GM12891 (cell line): ENCODE measurements around the gene NBEA.

Experiments used
- DNase-seq: peaks from one replicate; pipeline ENCODE4 v3.0.0; 2011; ENCODE audit warnings: low spot score; ENCODE audit not compliant: insufficient read length
- FAIRE-seq: peaks from 2 replicates; lab custom pipeline; 2011; peaks lifted over from hg19 to GRCh38; lab: Jason Lieb, UNC
- PAX5 ChIP-seq: IDR thresholded peaks from 2 replicates; pipeline ENCODE4 v1.6.1; 2011; ENCODE audit warnings: low read length, moderate library complexity, mild to moderate bottlenecking; ENCODE audit not compliant: insufficient read depth, severe bottlenecking
- POLR2A ChIP-seq: IDR thresholded peaks from 2 replicates; pipeline ENCODE4 v1.6.1; 2011; ENCODE audit warnings: low read depth, low read length, control low read depth
- POLR2AphosphoS5 ChIP-seq: IDR thresholded peaks from 2 replicates; pipeline ENCODE4 v1.6.1; 2011; ENCODE audit warnings: low read depth, low read length, control low read depth
- POU2F2 ChIP-seq: IDR thresholded peaks from 2 replicates; pipeline ENCODE4 v1.6.1; 2011; ENCODE audit warnings: low read depth, mild to moderate bottlenecking, control low read depth, low read length, moderate library complexity
- SPI1 ChIP-seq: IDR thresholded peaks from 2 replicates; pipeline ENCODE4 v1.6.1; 2011; ENCODE audit warnings: low read depth, low read length, control low read depth
- TAF1 ChIP-seq: IDR thresholded peaks from 2 replicates; pipeline ENCODE4 v1.6.1; 2011; ENCODE audit warnings: low read depth, low read length, control low read depth

Gene NBEA

DNA sequence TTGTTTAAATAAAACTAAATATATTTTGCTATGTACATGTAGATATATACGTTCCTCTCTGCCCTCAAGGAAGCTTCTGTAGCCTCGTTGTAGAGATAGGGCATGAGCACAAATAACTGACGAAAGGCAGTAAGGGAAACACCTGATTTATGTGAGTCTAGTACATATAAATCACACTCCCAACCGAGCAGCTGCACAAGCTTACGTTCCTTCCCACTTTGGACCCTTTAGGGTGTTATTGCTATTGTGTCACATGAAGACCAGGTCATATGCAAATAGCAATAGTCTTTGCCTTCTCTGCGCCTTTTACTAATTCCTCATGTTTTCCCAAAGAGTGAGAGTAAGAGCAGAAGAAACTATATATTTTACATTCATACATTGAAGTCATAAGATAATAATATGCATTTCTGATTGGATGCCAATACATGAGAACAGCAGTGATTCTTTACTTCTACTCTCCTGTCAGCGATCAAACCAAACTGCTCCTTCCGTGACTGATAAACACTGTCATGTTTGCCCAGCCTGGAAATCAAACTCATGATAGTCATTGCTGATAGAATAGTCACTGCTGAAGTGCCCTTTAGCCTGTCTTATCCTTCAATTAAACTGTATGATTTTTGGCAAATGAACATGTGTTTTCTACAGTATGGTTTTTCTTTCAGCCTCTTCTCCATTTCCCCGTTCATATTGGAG is 661.7 kb downstream of the NBEA start:
- DNase-seq (no peak), FAIRE-seq (no peak)
- no peak for TF ChIP-seq PAX5
- TF ChIP-seq TAF1, result no peak
- no peak for TF ChIP-seq SPI1
- TF ChIP-seq POU2F2, result no peak
- TF ChIP-seq POLR2A, result no peak
- no peak for TF ChIP-seq POLR2AphosphoS5

DNA sequence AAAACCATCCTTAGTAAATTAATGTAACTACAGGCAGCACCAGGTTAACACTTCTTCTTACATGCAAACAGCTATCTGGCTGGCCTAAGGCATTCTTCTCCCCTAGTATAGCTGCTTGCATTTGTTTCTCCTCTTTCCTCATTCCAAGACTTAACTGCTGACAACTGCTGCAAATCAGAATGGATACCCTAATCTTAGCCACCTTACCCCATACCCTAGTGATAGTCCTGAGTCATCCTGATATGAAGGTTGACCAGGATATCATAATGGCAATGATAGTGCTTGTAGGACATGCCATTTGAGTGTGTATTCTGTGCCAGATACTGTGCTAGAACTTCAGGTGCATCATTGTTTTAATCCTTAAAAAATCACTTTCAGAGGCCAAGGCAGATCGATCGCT is 672.6 kb downstream of the NBEA start:
- TF ChIP-seq POU2F2, result no peak
- TF ChIP-seq POLR2AphosphoS5, result no peak
- TF ChIP-seq SPI1, result no peak
- DNase-seq (no peak), FAIRE-seq (no peak)

DNA sequence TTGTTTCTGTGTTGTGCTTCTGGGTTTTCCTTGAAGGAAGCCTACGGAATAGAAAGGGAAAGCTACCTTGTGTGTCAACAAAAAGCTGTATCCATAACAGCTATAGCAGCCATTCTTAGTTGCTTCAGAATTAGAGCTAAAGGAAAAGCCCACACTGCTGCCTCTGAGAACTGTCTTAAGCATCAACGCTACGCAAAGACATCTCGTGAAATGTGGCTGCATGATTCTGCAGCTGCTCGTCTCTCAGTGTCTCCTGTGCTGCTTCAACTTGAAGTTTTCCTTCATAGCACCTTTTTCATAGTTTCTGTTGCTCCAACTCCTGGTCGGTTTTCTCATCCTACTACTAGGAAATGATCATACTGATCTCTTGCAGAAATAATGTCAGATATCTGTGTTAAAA is 675.4 kb downstream of the NBEA start:
- FAIRE-seq, result no peak

DNA sequence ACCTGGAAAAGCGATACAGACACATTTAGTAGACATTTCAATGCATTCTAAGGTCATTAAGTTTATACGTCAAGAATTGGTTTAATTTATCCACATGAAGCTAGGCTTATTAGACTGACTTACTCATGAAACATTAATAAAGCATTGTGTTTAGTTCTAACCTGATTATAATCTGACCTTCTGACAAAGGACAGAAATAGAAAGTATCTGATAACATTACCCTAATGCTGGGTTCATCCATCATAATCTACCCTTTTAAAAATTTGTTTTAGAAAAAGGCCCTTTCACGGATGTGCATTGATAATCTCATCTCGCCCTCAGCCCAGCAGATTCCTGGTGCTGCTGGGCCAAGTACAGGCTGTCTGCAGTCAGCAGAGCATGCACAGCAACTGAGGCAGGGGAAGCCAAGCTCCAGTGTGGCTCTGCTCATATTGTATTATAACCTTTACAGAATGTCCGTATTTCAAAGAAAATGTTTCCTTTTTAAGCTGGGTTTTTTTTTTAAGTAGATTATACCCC is 676.6 kb downstream of the NBEA start:
- DNase-seq (no peak), FAIRE-seq (no peak)
- TF ChIP-seq SPI1 (no peak), PAX5 (no peak), POU2F2 (no peak), POLR2A (no peak), TAF1 (no peak), POLR2AphosphoS5 (no peak)

More for the DNA sequence above, 675.4 kb downstream of the NBEA start:
- no peak for TF ChIP-seq SPI1
- TF ChIP-seq TAF1, result no peak
- no peak for TF ChIP-seq POLR2A
- TF ChIP-seq POLR2AphosphoS5, result no peak
- TF ChIP-seq PAX5, result no peak
- no peak for TF ChIP-seq POU2F2
- DNase-seq, result no peak

DNA sequence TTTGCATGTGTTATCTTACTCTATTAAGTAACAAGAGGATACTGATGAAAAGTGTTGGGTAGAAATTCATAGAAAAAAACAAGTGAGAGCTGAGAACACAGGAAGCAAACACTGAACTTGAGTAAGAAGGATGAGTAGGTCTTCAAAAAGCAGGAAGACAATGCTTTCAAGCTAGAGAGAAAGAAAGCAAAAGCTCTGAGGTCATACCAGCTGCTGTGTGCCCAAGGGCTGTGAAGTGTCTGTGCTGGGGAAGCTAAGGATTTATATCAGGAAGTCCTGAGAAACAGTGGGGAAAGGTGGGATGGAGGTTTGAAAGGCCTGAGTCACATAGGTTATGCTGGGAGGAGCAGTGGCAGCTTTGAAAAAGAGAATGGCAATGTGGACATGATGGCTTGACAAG is 679.9 kb downstream of the NBEA start:
- TF ChIP-seq SPI1 (no peak), POLR2A (no peak), TAF1 (no peak), POU2F2 (no peak), POLR2AphosphoS5 (no peak), PAX5 (no peak)
- DNase-seq, result no peak
- FAIRE-seq, result no peak

DNA sequence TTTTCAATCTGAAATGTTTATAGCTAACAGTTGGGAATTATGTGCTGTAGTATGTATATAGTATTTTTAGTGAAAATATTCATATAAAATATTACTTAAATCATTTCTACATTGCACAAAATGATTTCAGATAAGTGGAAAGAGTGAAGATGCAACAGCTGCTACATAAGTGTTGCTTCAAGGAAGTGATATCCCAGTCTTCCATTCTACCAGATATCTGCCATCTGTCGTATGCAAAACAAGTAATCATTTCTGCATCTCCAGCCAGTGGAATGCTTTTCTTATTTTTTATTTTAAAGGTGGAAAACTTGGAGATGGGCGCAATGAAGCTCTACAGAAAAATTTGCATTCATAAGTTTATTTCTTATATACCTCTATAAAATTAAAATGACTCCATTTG is 687.0 kb downstream of the NBEA start:
- no peak for FAIRE-seq
- TF ChIP-seq POLR2A (no peak), POU2F2 (no peak), TAF1 (no peak), POLR2AphosphoS5 (no peak), SPI1 (no peak), PAX5 (no peak)
- DNase-seq, result no peak

DNA sequence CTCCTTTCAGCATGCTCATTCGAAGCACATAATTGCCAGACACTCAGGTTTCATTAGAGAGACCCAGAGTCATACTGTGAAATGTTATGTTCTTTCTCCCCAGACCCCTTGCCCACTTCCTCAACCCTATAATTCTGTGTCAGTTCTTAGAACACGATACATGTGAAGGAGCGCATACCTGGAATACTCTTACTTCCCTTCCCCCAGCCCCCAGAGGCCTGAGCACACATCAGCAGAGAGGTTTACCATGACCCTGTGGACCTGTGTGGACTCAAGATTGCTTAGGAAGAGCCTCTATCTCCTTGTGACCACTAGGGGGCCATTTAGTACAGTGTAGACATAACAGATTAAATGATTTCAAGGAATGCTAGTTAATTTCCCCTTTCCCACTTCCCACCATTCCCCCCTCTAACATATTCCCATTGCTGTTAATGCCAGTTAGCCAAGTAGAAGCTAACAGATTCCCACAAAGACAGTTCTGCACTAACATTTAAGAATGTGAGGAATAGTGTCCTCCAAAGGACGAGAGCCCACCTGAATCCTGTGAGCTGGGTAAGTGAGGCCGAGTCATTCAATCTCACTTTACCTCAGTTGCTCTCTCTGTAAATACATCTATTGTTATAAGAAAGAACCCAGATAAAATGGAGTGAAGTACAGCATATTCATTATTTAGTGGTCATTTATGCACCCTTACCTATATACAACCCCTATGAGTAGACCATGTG is 688.6 kb downstream of the NBEA start:
- no peak for TF ChIP-seq POLR2A
- TF ChIP-seq PAX5, result no peak
- no peak for TF ChIP-seq POU2F2
- TF ChIP-seq POLR2AphosphoS5, result no peak
- no peak for TF ChIP-seq SPI1
- no peak for TF ChIP-seq TAF1
- no peak for FAIRE-seq
- DNase-seq, result peak; percentile 2

DNA sequence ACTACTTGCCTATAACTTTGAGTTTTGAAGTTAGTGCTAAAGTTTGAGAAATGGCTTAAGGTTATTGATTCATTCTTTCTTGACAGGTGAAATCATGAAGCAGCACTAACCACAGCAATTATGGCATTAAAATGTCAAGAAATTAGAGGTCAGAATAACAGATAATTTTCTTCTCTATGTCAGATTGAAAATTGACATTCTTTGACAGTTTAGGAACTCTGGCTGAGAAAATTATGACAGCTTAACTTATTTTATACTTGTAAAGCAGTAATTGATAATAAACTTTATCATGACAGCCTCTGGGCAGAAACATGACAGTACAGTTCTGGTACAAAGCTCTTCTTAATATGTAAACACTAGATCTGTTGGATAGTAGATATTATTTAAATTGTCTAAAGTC is 689.6 kb downstream of the NBEA start:
- DNase-seq (no peak), FAIRE-seq (no peak)
- TF ChIP-seq SPI1, result no peak
- TF ChIP-seq POLR2AphosphoS5, result no peak
- no peak for TF ChIP-seq PAX5
- TF ChIP-seq POU2F2, result no peak
- TF ChIP-seq POLR2A, result no peak
- no peak for TF ChIP-seq TAF1

DNA sequence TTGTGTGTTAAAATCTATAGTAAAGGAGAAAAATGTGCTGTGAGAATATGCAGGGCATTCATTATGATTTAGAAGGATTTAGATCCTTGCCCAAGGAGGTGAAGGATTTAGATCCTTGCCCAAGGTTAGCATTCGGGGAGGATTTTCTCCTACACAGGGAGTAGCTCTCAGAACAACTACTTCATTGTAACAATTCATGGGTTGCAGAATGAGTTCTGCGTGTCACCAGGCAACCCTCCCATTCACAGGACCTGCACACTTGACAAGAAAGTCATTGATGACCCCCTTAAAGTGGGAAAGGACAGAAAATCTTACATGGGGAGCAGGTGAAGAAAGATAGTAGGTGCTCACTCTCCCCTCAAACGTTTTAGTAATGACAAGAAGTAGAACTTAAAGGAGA is 701.6 kb downstream of the NBEA start:
- TF ChIP-seq POLR2AphosphoS5, result no peak
- TF ChIP-seq SPI1, result no peak
- no peak for TF ChIP-seq POLR2A
- TF ChIP-seq POU2F2, result no peak
- no peak for TF ChIP-seq PAX5
- TF ChIP-seq TAF1, result no peak
- DNase-seq (no peak), FAIRE-seq (no peak)
